ENCODE results near the gene GUK1. TPM values are rescaled to one million over a fixed set of nuclear protein-coding genes. Genes with fewer than 3 reads are reported as not detected.

GUK1 gene
- total RNA-seq, 4 donors from 2014 or later = 183 to 573 (median 382) TPM

DNA sequence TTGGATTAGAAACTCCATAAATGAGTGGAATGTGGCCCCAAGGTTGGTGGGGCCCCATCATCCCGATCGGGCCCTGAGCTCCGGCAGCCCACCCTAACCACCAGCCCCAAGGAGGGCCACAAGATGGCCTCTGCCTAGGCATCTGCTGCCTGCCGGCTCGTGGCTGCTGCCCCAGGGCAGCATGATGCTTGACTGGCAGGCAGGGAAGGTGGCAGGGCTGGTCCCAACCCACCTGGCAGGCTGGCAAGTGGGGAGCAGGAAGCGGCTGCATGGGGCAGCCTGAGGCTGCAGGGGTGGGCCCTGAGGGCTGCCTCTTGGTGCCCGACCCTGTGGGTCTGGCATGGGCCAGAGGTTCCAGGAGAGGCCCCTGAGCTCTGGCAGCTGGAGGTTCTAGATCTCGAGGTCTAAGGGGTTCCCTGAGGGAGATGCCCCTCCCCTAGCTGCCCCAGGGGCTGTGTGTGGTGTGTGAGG, 8.9 kb downstream of the GUK1 start:
- Histone ChIP-seq H3K36me3 (no peaks in the 10 kb centered on the region), H3K4me3 (no peak overlapping the region), H3K27me3 (no peaks in the 10 kb centered on the region), H3K27ac (peak overlapping the region; percentile 77 to 97 (median 84)), H3K9me3 (no peaks in the 10 kb centered on the region), H3K4me1 (peaks cover 5 to 35% (median 26%) of the 10 kb centered on the region in 4 donors)
- no peak for TF ChIP-seq EP300 (IDR thresholded peaks at IDR 0.05; ENCODE audit: low read depth)
- TF ChIP-seq POLR2A (IDR thresholded peaks at IDR 0.05) = no peak
- TF ChIP-seq CTCF (IDR thresholded peaks at IDR 0.05) = no peak
- no peak for TF ChIP-seq POLR2AphosphoS5 (IDR thresholded peaks at IDR 0.05)
- 88% methylated on average over 6 of the region's 8 CpGs; no CpG with 5 or more reads in 1 of the 2 donors for WGBS, 2 donors (ENCODE audit: low coverage in 1 of 2)
- no peak for DNase-seq
- in situ Hi-C loops (cut with MboI; ENCODE audit: low pct_ligation_motif_present in 1 of 4, low pct_unique_long_range_greater_than_20kb in 1 of 4, low sequenced_read_pairs in 3 of 4) = no loop called here
- intact Hi-C loops (cut with DNase I; ENCODE audit: low total_unique reads) = no loop called here

DNA sequence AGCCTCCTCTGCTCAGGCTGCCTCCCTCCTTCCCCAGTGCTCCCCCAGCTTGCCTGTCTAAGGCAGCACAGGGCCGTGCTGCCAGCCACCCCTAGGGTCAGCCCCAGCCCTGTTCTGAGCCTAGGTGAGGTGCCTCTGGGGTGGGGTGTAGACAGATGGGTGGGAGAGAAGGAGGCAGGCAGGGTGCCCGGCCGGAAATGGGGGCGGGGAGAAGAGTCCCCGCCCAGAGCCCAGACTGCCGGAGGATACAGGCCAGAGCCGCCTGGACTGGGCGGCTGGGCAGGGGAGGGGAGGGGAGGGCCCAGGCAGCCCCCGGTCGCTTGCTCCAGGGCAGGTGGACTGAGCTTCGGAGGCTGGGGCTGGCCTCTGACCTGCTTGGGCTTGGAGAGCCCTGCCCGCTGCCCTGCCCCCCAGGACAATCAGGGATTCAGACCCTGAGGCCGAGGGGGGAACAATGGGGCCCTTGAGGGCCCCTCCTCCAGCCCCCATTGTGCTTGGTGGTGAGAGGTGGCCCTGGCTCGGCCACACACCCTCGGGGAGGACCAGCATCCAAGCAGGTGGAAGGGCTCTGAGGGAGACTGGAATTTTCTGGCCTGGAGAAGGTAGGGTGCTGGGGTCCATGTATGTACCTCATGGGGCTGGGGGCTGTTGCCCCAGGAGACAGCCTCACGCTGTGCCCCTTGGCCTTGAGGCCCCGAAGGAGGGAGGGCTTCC, 9.5 kb downstream of the GUK1 start, which contains the start of gene GJC2:
GJC2 (plus strand) TSS at position 525 of the 714 bp plus-strand sequence. CDS start 7,829 bp downstream, outside the sequence.
- Histone ChIP-seq H3K36me3 (no peaks in the 10 kb centered on the region), H3K27ac (peak within 1 kb of the TSS; percentile 77 to 97 (median 84)), H3K4me3 (peak within 1 kb of the TSS; percentile 8 to 24 (median 18)), H3K27me3 (no peaks in the 10 kb centered on the region), H3K9me3 (no peaks in the 10 kb centered on the region), H3K4me1 (peaks cover 5 to 34% (median 26%) of the 10 kb centered on the region in 4 donors)
- in situ Hi-C loops (cut with MboI; ENCODE audit: low pct_ligation_motif_present in 1 of 4, low pct_unique_long_range_greater_than_20kb in 1 of 4, low sequenced_read_pairs in 3 of 4) = no loop called here
- TF ChIP-seq POLR2AphosphoS5 (IDR thresholded peaks at IDR 0.05) (peak in 1 of 3 donors; percentile 24), EP300 (IDR thresholded peaks at IDR 0.05; ENCODE audit: low read depth) (no peak)
- intact Hi-C loops (cut with DNase I; ENCODE audit: low total_unique reads) = no loop called here
- WGBS, 2 donors (ENCODE audit: low coverage in 1 of 2) = 63% methylated on average over 13 of the region's 17 CpGs; no CpG with 5 or more reads in 1 of the 2 donors
- peak; percentile 44 for DNase-seq

GRCh38 chr1:228150120-228150460, 10.0 kb downstream of the GUK1 start:
- H3K4me3 ChIP-seq = peak overlapping the region in 3 of 4 donors; percentile 8 to 24 (median 14)
- intact Hi-C loops (cut with DNase I; ENCODE audit: low total_unique reads) = no loop called here
- peak overlapping the region; percentile 77 to 97 (median 84) for H3K27ac ChIP-seq
- H3K4me1 ChIP-seq = peaks cover 5 to 34% (median 26%) of the 10 kb centered on the region in 4 donors
- in situ Hi-C loops (cut with MboI; ENCODE audit: low pct_ligation_motif_present in 1 of 4, low pct_unique_long_range_greater_than_20kb in 1 of 4, low sequenced_read_pairs in 3 of 4) = no loop called here
- H3K27me3 ChIP-seq = no peaks in the 10 kb centered on the region
- no peaks in the 10 kb centered on the region for H3K36me3 ChIP-seq
- DNase-seq = no peak
- WGBS, 2 donors (ENCODE audit: low coverage in 1 of 2) = 87% methylated on average over 4 of the region's 7 CpGs; no CpG with 5 or more reads in 1 of the 2 donors
- no peaks in the 10 kb centered on the region for H3K9me3 ChIP-seq
- TF ChIP-seq CTCF (IDR thresholded peaks at IDR 0.05) = no peak
- no peak for TF ChIP-seq POLR2A (IDR thresholded peaks at IDR 0.05)
- no peak for TF ChIP-seq POLR2AphosphoS5 (IDR thresholded peaks at IDR 0.05)
- TF ChIP-seq EP300 (IDR thresholded peaks at IDR 0.05; ENCODE audit: low read depth) = no peak

- Histone ChIP-seq H3K27ac (peak overlapping the region; percentile 77 to 97 (median 84)), H3K9me3 (no peaks in the 10 kb centered on the region), H3K4me3 (peak overlapping the region in 1 of 4 donors; percentile 24), H3K27me3 (no peaks in the 10 kb centered on the region), H3K36me3 (no peaks in the 10 kb centered on the region), H3K4me1 (peaks cover 5 to 34% (median 26%) of the 10 kb centered on the region in 4 donors)
- WGBS, 2 donors (ENCODE audit: low coverage in 1 of 2) = 60% methylated on average over 15 of the region's 17 CpGs; no CpG with 5 or more reads in 1 of the 2 donors
- in situ Hi-C loops (cut with MboI; ENCODE audit: low pct_ligation_motif_present in 1 of 4, low pct_unique_long_range_greater_than_20kb in 1 of 4, low sequenced_read_pairs in 3 of 4) (no loop called here), intact Hi-C loops (cut with DNase I; ENCODE audit: low total_unique reads) (no loop called here)
- DNase-seq = peak; percentile 57
- TF ChIP-seq EP300 (IDR thresholded peaks at IDR 0.05; ENCODE audit: low read depth) = no peak
- TF ChIP-seq POLR2AphosphoS5 (IDR thresholded peaks at IDR 0.05) = peak in 2 of 3 donors; percentile 20 to 34
Measured at GRCh38 chr1:228150461-228151179, 10.5 kb downstream of the GUK1 start.
